Measurements from ENCODE around the gene TRAF2.

The TRAF2 gene

GRCh38 chr9:136899196-136899595 is 12.9 kb downstream of the TRAF2 start:
- no peaks in the 10 kb centered on the region for H3K27me3 ChIP-seq (ENCODE audit: control insufficient read depth in 1 of 2, insufficient read depth in 2 of 2, low read length in 2 of 2)
- H3K9me3 ChIP-seq (ENCODE audit: low read length): no peaks in the 10 kb centered on the region
- H3K4me3 ChIP-seq (ENCODE audit: low read depth in 1 of 2, low read length in 2 of 2): no peak overlapping the region
- H3K27ac ChIP-seq (ENCODE audit: low read depth, low read length): no peak overlapping the region
- no peak overlapping the region for H3K9ac ChIP-seq (ENCODE audit: low read length)
- H3K4me1 ChIP-seq (ENCODE audit: insufficient read depth, low read length): peaks cover 20% of the 10 kb centered on the region
- H3K36me3 ChIP-seq (ENCODE audit: insufficient read depth, low read length): peaks cover 8% of the 10 kb centered on the region

- H3K9ac ChIP-seq (ENCODE audit: low read length): no peak overlapping the region
- H3K9me3 ChIP-seq (ENCODE audit: low read length): no peaks in the 10 kb centered on the region
- H3K27me3 ChIP-seq (ENCODE audit: control insufficient read depth in 1 of 2, insufficient read depth in 2 of 2, low read length in 2 of 2): no peaks in the 10 kb centered on the region
- H3K27ac ChIP-seq (ENCODE audit: low read depth, low read length): no peak overlapping the region
- peaks cover 8% of the 10 kb centered on the region for H3K36me3 ChIP-seq (ENCODE audit: insufficient read depth, low read length)
- H3K4me3 ChIP-seq (ENCODE audit: low read depth in 1 of 2, low read length in 2 of 2): no peak overlapping the region
- peaks cover 20% of the 10 kb centered on the region for H3K4me1 ChIP-seq (ENCODE audit: insufficient read depth, low read length)
These were observed 14.2 kb downstream of the TRAF2 start for GRCh38 chr9:136900556-136900955.

- Histone ChIP-seq H3K9ac (ENCODE audit: low read length) (no peak overlapping the region), H3K4me1 (ENCODE audit: insufficient read depth, low read length) (peaks cover 20% of the 10 kb centered on the region), H3K27ac (ENCODE audit: low read depth, low read length) (peak overlapping the region; percentile 50), H3K36me3 (ENCODE audit: insufficient read depth, low read length) (peaks cover 8% of the 10 kb centered on the region), H3K9me3 (ENCODE audit: low read length) (no peaks in the 10 kb centered on the region), H3K4me3 (ENCODE audit: low read depth in 1 of 2, low read length in 2 of 2) (no peak overlapping the region), H3K27me3 (ENCODE audit: control insufficient read depth in 1 of 2, insufficient read depth in 2 of 2, low read length in 2 of 2) (no peaks in the 10 kb centered on the region)
These were observed 14.7 kb downstream of the TRAF2 start for GRCh38 chr9:136900988-136901515.

GRCh38 chr9:136901516-136902258 is 15.4 kb downstream of the TRAF2 start:
- Histone ChIP-seq H3K36me3 (ENCODE audit: insufficient read depth, low read length) (peaks cover 9% of the 10 kb centered on the region), H3K27ac (ENCODE audit: low read depth, low read length) (peak overlapping the region; percentile 50), H3K4me1 (ENCODE audit: insufficient read depth, low read length) (peaks cover 20% of the 10 kb centered on the region), H3K4me3 (ENCODE audit: low read depth in 1 of 2, low read length in 2 of 2) (peak overlapping the region in 1 of 2 donors; percentile 46), H3K27me3 (ENCODE audit: control insufficient read depth in 1 of 2, insufficient read depth in 2 of 2, low read length in 2 of 2) (no peaks in the 10 kb centered on the region), H3K9ac (ENCODE audit: low read length) (no peak overlapping the region), H3K9me3 (ENCODE audit: low read length) (no peaks in the 10 kb centered on the region)

- Histone ChIP-seq H3K9me3 (ENCODE audit: low read length) (no peaks in the 10 kb centered on the region), H3K27ac (ENCODE audit: low read depth, low read length) (peak overlapping the region; percentile 55), H3K4me1 (ENCODE audit: insufficient read depth, low read length) (peaks cover 20% of the 10 kb centered on the region), H3K27me3 (ENCODE audit: control insufficient read depth in 1 of 2, insufficient read depth in 2 of 2, low read length in 2 of 2) (no peaks in the 10 kb centered on the region), H3K36me3 (ENCODE audit: insufficient read depth, low read length) (peaks cover 15% of the 10 kb centered on the region), H3K9ac (ENCODE audit: low read length) (no peak overlapping the region), H3K4me3 (ENCODE audit: low read depth in 1 of 2, low read length in 2 of 2) (peak overlapping the region; percentile 4 to 46)
These were observed 16.0 kb downstream of the TRAF2 start for GRCh38 chr9:136902259-136902821.

- Histone ChIP-seq H3K36me3 (ENCODE audit: insufficient read depth, low read length) (peaks cover 21% of the 10 kb centered on the region), H3K9ac (ENCODE audit: low read length) (no peak overlapping the region), H3K4me1 (ENCODE audit: insufficient read depth, low read length) (peaks cover 20% of the 10 kb centered on the region), H3K9me3 (ENCODE audit: low read length) (no peaks in the 10 kb centered on the region), H3K27ac (ENCODE audit: low read depth, low read length) (peak overlapping the region; percentile 55), H3K4me3 (ENCODE audit: low read depth in 1 of 2, low read length in 2 of 2) (no peak overlapping the region), H3K27me3 (ENCODE audit: control insufficient read depth in 1 of 2, insufficient read depth in 2 of 2, low read length in 2 of 2) (no peaks in the 10 kb centered on the region)
These were observed 16.8 kb downstream of the TRAF2 start for GRCh38 chr9:136903041-136903554.

GRCh38 chr9:136906266-136906665 is 19.9 kb downstream of the TRAF2 start:
- H3K4me1 ChIP-seq (ENCODE audit: insufficient read depth, low read length): peaks cover 20% of the 10 kb centered on the region
- H3K9ac ChIP-seq (ENCODE audit: low read length): no peak overlapping the region
- peaks cover 13% of the 10 kb centered on the region for H3K36me3 ChIP-seq (ENCODE audit: insufficient read depth, low read length)
- H3K27ac ChIP-seq (ENCODE audit: low read depth, low read length): no peak overlapping the region
- no peak overlapping the region for H3K4me3 ChIP-seq (ENCODE audit: low read depth in 1 of 2, low read length in 2 of 2)
- no peaks in the 10 kb centered on the region for H3K27me3 ChIP-seq (ENCODE audit: control insufficient read depth in 1 of 2, insufficient read depth in 2 of 2, low read length in 2 of 2)
- no peaks in the 10 kb centered on the region for H3K9me3 ChIP-seq (ENCODE audit: low read length)

GRCh38 chr9:136907011-136907914 is 20.9 kb downstream of the TRAF2 start:
- Histone ChIP-seq H3K36me3 (ENCODE audit: insufficient read depth, low read length) (peaks cover 13% of the 10 kb centered on the region), H3K9ac (ENCODE audit: low read length) (no peak overlapping the region), H3K4me1 (ENCODE audit: insufficient read depth, low read length) (peaks cover 10% of the 10 kb centered on the region), H3K27me3 (ENCODE audit: control insufficient read depth in 1 of 2, insufficient read depth in 2 of 2, low read length in 2 of 2) (no peaks in the 10 kb centered on the region), H3K27ac (ENCODE audit: low read depth, low read length) (no peak overlapping the region), H3K9me3 (ENCODE audit: low read length) (no peaks in the 10 kb centered on the region), H3K4me3 (ENCODE audit: low read depth in 1 of 2, low read length in 2 of 2) (no peak overlapping the region)

GRCh38 chr9:136910197-136910900 is 24.0 kb downstream of the TRAF2 start:
- no peak overlapping the region for H3K4me3 ChIP-seq (ENCODE audit: low read depth in 1 of 2, low read length in 2 of 2)
- no peak overlapping the region for H3K27ac ChIP-seq (ENCODE audit: low read depth, low read length)
- no peaks in the 10 kb centered on the region for H3K27me3 ChIP-seq (ENCODE audit: control insufficient read depth in 1 of 2, insufficient read depth in 2 of 2, low read length in 2 of 2)
- no peak overlapping the region for H3K9ac ChIP-seq (ENCODE audit: low read length)
- H3K9me3 ChIP-seq (ENCODE audit: low read length): no peaks in the 10 kb centered on the region
- H3K4me1 ChIP-seq (ENCODE audit: insufficient read depth, low read length): no peaks in the 10 kb centered on the region
- peaks cover 15% of the 10 kb centered on the region for H3K36me3 ChIP-seq (ENCODE audit: insufficient read depth, low read length)

GRCh38 chr9:136910901-136911245 is 24.6 kb downstream of the TRAF2 start:
- H3K27me3 ChIP-seq (ENCODE audit: control insufficient read depth in 1 of 2, insufficient read depth in 2 of 2, low read length in 2 of 2): no peaks in the 10 kb centered on the region
- peaks cover 19% of the 10 kb centered on the region for H3K36me3 ChIP-seq (ENCODE audit: insufficient read depth, low read length)

More at GRCh38 chr9:136910901-136911245, 24.6 kb downstream of the TRAF2 start:
- Histone ChIP-seq H3K4me3 (ENCODE audit: low read depth in 1 of 2, low read length in 2 of 2) (no peak overlapping the region), H3K9me3 (ENCODE audit: low read length) (no peaks in the 10 kb centered on the region), H3K9ac (ENCODE audit: low read length) (no peak overlapping the region), H3K4me1 (ENCODE audit: insufficient read depth, low read length) (no peaks in the 10 kb centered on the region), H3K27ac (ENCODE audit: low read depth, low read length) (no peak overlapping the region)

Data from muscle layer of colon (tissue), 2 donors.